Activated B cell treated with CpG ODN at 0.5 μM for 24 hours (primary cell): ENCODE measurements around the gene SH3D19. TPM values are rescaled to one million over a fixed set of nuclear protein-coding genes. Genes with fewer than 3 reads are reported as not detected.

Experiments
- ATAC-seq: fragments of 200-7000 bp; cut with Tn5 transposase; one replicate; pipeline ENCODE4 v1.10.0; 2021; ENCODE audit warnings: low read depth, mild to moderate bottlenecking, moderate library complexity
- CTCF ChIA-PET: fragments of 350-600 bp; sonication (Branson Sonifier 250); formaldehyde crosslinking; loops from one replicate; lab custom pipeline; 2021; ENCODE audit warnings: antibody characterized with exemption; lab: Charles Lee
- POLR2A ChIA-PET: fragments of 350-600 bp; sonication (Branson Sonifier 250); formaldehyde crosslinking; loops from one replicate; lab custom pipeline; 2021; ENCODE audit warnings: antibody characterized with exemption; lab: Charles Lee
- DNase-seq: peaks from one replicate; pipeline ENCODE4 v3.0.0; 2022
- H3K27ac Mint-ChIP-seq: one replicate; pipeline ENCODE4 v1.8.0; 2020; ENCODE audit warnings: mixed read lengths
- H3K27me3 Mint-ChIP-seq: one replicate; pipeline ENCODE4 v1.8.0; 2021; ENCODE audit warnings: mixed read lengths
- H3K36me3 Mint-ChIP-seq: one replicate; pipeline ENCODE4 v1.8.0; 2021; ENCODE audit warnings: low read depth, mixed read lengths
- H3K4me1 Mint-ChIP-seq: one replicate; pipeline ENCODE4 v1.8.0; 2021; ENCODE audit warnings: mixed read lengths
- H3K4me3 Mint-ChIP-seq: one replicate; pipeline ENCODE4 v1.8.0; 2020; ENCODE audit warnings: mild to moderate bottlenecking, mixed read lengths
- H3K9me3 Mint-ChIP-seq: one replicate; pipeline ENCODE4 v1.8.0; 2020; ENCODE audit warnings: mixed read lengths
- intact Hi-C: fragments of 100-400 bp; cut with micrococcal nuclease; formaldehyde crosslinking; loops from one replicate; pipeline ENCODE4 v1.15.1; 2024
- total RNA-seq: library from RNA; stranded (reverse); gene quantifications from 2 replicates; pipeline ENCODE4 v1.2.3, GENCODE V29; 2022
- TF ChIP-seq, protein P1 (sequence below): fragments of 200-600 bp; IDR thresholded peaks from one replicate; pipeline ENCODE4 v1.8.0; 2022; ENCODE audit warnings: antibody characterized with exemption, mild to moderate bottlenecking

The SH3D19 gene
- total RNA-seq, 1 donor from 2014 or later: not detected

DNA sequence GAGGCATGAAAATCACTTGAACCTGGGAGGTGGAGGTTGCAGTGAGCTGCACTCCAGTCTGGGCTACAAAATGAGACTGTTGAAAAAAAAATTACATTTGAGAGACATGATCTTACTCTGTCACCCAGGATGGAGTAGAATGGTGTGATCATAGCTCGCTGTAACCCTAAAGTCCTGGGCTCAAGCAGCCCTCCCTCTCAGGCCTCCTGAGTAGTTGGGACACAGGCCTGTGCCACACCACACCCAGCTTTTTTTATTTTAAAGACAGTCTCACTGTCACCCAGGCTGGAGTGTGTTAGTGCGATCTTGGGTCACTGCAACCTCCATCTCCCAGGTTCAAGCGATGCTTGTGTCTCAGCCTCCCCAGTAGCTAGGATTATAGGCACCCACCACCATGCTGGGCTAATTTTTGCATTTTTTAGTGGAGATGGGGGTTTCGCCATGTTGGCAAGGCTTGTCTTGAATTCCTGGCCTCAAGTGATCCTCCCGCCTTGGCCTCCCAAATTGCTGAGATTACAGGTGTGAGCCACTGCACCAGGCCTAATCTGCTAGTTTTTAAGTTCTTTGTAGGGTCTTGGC, 219.9 kb downstream of the SH3D19 start:
- H3K27me3 Mint-ChIP-seq: no peaks in the 10 kb centered on the region
- no peak for ATAC-seq
- H3K9me3 Mint-ChIP-seq: no peaks in the 10 kb centered on the region
- TF ChIP-seq, protein P1, sequence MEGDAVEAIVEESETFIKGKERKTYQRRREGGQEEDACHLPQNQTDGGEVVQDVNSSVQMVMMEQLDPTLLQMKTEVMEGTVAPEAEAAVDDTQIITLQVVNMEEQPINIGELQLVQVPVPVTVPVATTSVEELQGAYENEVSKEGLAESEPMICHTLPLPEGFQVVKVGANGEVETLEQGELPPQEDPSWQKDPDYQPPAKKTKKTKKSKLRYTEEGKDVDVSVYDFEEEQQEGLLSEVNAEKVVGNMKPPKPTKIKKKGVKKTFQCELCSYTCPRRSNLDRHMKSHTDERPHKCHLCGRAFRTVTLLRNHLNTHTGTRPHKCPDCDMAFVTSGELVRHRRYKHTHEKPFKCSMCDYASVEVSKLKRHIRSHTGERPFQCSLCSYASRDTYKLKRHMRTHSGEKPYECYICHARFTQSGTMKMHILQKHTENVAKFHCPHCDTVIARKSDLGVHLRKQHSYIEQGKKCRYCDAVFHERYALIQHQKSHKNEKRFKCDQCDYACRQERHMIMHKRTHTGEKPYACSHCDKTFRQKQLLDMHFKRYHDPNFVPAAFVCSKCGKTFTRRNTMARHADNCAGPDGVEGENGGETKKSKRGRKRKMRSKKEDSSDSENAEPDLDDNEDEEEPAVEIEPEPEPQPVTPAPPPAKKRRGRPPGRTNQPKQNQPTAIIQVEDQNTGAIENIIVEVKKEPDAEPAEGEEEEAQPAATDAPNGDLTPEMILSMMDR: no peak
- H3K27ac Mint-ChIP-seq: no peak overlapping the region
- ChIA-PET POLR2A (interaction anchor here (1.7 kb wide), 1 partner anchor 11 kb away, joined by 10 read pairs; no protein-coding TSS in a partner anchor), CTCF (no interaction called here)
- peaks cover 71% of the 10 kb centered on the region for H3K36me3 Mint-ChIP-seq
- H3K4me1 Mint-ChIP-seq: peaks cover 18% of the 10 kb centered on the region
- H3K4me3 Mint-ChIP-seq: no peak overlapping the region
- no peak for DNase-seq
- intact Hi-C loops: no loop called here

DNA sequence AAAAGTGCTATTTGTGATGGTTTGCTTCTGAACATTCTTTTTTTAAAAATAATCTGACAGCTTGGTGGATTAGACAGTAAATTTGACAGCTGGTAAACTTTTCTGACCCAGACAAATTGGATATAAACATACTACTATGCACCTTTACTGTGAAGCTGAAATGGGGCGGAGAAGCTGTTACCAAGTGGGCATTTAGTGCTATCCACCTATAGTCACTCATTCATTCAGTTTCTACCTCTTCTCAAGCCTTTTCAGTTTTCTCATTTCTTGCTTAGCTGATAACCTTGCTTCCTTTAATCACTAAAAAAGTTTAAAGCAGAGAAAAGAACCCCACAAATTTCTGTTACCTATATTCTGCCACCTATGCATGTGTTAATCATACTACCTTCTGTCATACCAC, 220.8 kb downstream of the SH3D19 start:
- Mint-ChIP-seq H3K9me3 (no peaks in the 10 kb centered on the region), H3K36me3 (peaks cover 80% of the 10 kb centered on the region), H3K4me1 (peaks cover 24% of the 10 kb centered on the region), H3K27ac (no peak overlapping the region), H3K4me3 (no peak overlapping the region), H3K27me3 (no peaks in the 10 kb centered on the region)
- DNase-seq (no peak), ATAC-seq (no peak)
- ChIA-PET CTCF (no interaction called here), POLR2A (interaction anchor here (1.7 kb wide), 1 partner anchor 12 kb away, joined by 10 read pairs; no protein-coding TSS in a partner anchor)
- intact Hi-C loops: no loop called here
- TF ChIP-seq, protein P1: no peak

DNA sequence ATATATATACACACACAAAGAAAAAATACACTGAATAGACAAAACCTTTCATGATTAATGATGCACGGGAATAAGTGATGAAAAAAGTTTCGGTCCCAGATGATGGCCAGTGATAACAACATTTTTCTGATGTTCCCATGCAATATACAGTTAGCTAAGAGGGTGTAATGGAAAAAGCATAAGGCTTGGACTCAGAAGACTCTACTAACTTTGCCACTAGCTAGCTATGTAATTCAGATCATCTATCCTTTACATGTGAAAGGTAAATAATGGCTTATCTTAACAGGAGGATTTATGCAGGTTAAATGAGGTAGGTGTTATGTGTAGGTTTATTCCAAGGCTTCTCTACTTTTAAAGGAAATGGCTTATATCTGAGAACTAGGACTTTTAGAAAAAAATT, 221.6 kb downstream of the SH3D19 start:
- DNase-seq: no peak
- H3K27me3 Mint-ChIP-seq: no peaks in the 10 kb centered on the region
- no peak overlapping the region for H3K4me3 Mint-ChIP-seq
- H3K27ac Mint-ChIP-seq: no peak overlapping the region
- intact Hi-C loops: no loop called here
- ChIA-PET CTCF (no interaction called here), POLR2A (interaction anchor here (1.7 kb wide), 1 partner anchor 13 kb away, joined by 10 read pairs; no protein-coding TSS in a partner anchor)
- TF ChIP-seq, protein P1: no peak
- H3K4me1 Mint-ChIP-seq: peaks cover 31% of the 10 kb centered on the region
- no peaks in the 10 kb centered on the region for H3K9me3 Mint-ChIP-seq
- peaks cover 83% of the 10 kb centered on the region for H3K36me3 Mint-ChIP-seq
- ATAC-seq: no peak

DNA sequence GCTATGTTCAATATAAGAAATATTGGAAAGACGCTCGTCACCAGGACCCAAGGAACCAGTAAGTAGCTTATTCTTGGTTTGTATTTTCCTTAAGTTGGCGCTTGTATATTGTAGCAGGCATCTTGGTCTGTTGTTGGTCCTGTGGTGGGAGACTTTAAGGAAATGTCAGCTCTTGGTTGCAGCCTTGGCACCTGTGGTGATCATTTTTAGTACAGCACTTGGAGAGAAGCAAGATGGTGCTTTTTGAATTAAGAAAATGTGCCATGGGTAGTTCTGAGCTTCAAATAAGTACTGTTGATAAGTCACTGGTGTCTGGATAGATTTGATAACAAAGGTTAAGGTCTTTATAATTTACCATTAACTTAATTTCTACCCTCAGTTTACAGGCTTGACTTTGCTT, 224.9 kb downstream of the SH3D19 start:
- TF ChIP-seq, protein P1: no peak
- Mint-ChIP-seq H3K9me3 (no peaks in the 10 kb centered on the region), H3K4me1 (peaks cover 40% of the 10 kb centered on the region), H3K27me3 (peaks cover under 1% of the 10 kb centered on the region), H3K4me3 (peak overlapping the region; percentile 99), H3K27ac (peak overlapping the region; percentile 98), H3K36me3 (peaks cover 54% of the 10 kb centered on the region)
- DNase-seq (no peak), ATAC-seq (no peak)
- intact Hi-C loops: no loop called here
- ChIA-PET POLR2A (interaction anchor here (0.6 to 4.8 kb wide), 7 partner anchors 10 to 660 kb away, joined by 3 to 45 read pairs (median 4); partner anchors contain the start of genes GATB and LRBA), CTCF (interaction anchor here (0.6 kb wide), 1 partner anchor 95 kb away, joined by 3 read pairs; no protein-coding TSS in a partner anchor)

DNA sequence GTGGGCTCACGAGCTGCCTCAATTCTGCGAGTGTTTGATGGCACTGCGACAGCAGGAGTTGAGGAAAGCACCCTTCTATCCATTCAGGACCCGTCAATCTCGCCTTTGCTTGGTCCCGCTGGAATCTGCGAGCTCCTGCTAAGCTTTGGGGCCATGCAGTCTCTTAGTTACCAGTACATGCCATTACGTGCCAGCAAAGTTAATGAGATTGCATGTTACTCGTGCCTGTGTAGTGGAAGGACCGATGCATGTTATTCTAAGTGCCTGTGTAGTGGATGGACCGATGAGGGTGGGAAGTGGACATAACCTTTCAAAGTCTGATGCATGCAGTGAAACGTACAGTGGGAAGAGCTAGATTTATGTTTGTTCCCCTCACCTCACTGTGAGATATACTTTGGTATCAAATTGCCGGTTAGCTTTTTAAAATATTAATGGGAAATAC, 225.4 kb downstream of the SH3D19 start:
- H3K27me3 Mint-ChIP-seq: peaks cover 4% of the 10 kb centered on the region
- ATAC-seq (no peak), DNase-seq (no peak)
- H3K9me3 Mint-ChIP-seq: no peaks in the 10 kb centered on the region
- peaks cover 40% of the 10 kb centered on the region for H3K4me1 Mint-ChIP-seq
- CTCF ChIA-PET: interaction anchor here (0.6 kb wide), 1 partner anchor 95 kb away, joined by 3 read pairs; no protein-coding TSS in a partner anchor
- H3K36me3 Mint-ChIP-seq: peaks cover 53% of the 10 kb centered on the region
- intact Hi-C loops: loop anchor here (1.0 to 5.0 kb wide), 5 partner anchors 85 to 1679 kb away; partner anchors contain the start of genes ARFIP1, DCLK2, FBXW7 and FHIP1A
- POLR2A ChIA-PET: interaction anchor here (0.6 to 4.8 kb wide), 8 partner anchors 11 to 660 kb away, joined by 3 to 45 read pairs (median 4); partner anchors contain the start of genes GATB and LRBA
- H3K4me3 Mint-ChIP-seq: peak overlapping the region; percentile 99
- TF ChIP-seq, protein P1: no peak
- peak overlapping the region; percentile 98 for H3K27ac Mint-ChIP-seq
